GM21423 (cell line): ENCODE measurements around the gene WDHD1.
A peak's percentile ranks its signal among the peaks of the same experiment; 100 is the strongest.
"Not testable (repeated sequence)": the region's sequence is repeated elsewhere in the genome, so short reads cannot be mapped to it uniquely, and the experiment has no call there.

ENCODE experiments used
- ATAC-seq: cut with Tn5 transposase; IDR thresholded peaks from one replicate; pipeline ENCODE4 v1.9.1; 2021; ENCODE audit warnings: mild to moderate bottlenecking, moderate library complexity; ENCODE audit not compliant: unreplicated experiment

The WDHD1 gene, protein sequence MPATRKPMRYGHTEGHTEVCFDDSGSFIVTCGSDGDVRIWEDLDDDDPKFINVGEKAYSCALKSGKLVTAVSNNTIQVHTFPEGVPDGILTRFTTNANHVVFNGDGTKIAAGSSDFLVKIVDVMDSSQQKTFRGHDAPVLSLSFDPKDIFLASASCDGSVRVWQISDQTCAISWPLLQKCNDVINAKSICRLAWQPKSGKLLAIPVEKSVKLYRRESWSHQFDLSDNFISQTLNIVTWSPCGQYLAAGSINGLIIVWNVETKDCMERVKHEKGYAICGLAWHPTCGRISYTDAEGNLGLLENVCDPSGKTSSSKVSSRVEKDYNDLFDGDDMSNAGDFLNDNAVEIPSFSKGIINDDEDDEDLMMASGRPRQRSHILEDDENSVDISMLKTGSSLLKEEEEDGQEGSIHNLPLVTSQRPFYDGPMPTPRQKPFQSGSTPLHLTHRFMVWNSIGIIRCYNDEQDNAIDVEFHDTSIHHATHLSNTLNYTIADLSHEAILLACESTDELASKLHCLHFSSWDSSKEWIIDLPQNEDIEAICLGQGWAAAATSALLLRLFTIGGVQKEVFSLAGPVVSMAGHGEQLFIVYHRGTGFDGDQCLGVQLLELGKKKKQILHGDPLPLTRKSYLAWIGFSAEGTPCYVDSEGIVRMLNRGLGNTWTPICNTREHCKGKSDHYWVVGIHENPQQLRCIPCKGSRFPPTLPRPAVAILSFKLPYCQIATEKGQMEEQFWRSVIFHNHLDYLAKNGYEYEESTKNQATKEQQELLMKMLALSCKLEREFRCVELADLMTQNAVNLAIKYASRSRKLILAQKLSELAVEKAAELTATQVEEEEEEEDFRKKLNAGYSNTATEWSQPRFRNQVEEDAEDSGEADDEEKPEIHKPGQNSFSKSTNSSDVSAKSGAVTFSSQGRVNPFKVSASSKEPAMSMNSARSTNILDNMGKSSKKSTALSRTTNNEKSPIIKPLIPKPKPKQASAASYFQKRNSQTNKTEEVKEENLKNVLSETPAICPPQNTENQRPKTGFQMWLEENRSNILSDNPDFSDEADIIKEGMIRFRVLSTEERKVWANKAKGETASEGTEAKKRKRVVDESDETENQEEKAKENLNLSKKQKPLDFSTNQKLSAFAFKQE

DNA sequence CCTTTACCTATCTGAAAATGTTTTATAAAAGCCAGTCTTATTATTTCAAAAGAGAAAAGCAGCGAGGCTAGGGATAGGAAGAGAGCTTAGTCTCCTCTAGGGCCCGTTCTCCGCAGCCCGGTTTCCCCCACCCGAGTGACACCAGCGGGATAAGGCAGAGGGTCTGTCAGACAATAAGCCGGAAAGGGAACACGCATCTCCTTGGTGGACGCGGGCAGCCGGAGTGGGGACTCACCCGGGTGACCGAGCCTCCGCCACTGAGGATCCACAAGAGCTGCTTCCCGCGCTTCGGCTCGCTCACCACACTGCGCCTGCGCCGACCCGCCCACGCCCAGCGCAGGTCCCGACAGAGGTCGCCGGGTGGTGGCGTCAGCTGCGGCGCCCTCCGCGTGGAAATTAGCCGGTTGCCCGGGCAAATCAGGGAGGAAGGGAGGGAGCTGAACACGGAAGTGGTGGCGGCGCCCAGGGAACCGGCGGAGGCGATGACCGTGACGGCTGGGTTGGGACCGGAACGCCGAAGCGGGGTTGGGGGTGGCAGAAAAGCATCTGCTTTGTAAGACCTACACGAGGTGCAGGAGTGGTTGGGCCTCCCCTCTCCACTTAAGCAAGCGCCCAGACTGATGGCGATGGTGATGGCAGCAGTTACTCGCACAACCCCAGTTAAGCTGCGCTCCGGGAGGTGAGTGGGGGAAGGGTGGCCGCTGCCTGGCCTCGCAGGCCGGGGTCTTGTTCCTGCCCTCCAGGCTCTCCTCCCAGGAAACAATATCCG is at the start of gene WDHD1, which contains the start of gene SOCS4:
TSS of gene WDHD1 (minus strand) at position 307 of the 769 bp plus-strand sequence. CDS start 312 bp downstream, outside the sequence.
TSS of gene SOCS4 (plus strand) at position 444 of the 769 bp plus-strand sequence. CDS start 15,806 bp downstream, outside the sequence.
- ATAC-seq, result peak; percentile 91

DNA sequence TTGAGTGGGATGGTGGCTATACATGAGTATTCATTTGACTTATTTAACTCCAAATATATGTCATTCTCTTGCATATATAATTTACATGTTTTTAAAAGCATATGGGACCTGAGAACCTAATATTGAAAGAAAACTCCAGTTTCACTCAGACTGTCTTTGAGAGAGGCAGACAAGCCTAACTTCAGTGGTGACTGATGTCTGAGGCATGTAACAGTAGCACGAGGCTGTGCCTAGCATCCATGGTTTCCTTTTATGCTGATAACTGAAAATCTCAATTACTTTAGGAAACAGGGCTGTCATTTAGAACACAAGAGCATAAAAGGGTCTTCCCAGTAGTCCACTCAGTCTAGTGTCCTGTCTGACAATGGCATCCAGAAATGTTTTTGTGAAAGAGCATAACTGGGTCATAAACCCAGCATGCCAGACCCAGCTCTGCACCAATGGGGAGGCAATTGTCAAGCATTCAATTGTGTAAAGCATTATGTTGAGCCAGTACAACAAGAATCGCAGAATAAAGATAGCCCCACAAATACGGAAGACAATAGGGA is 48.8 kb upstream of the WDHD1 start:
- ATAC-seq, result no peak

DNA sequence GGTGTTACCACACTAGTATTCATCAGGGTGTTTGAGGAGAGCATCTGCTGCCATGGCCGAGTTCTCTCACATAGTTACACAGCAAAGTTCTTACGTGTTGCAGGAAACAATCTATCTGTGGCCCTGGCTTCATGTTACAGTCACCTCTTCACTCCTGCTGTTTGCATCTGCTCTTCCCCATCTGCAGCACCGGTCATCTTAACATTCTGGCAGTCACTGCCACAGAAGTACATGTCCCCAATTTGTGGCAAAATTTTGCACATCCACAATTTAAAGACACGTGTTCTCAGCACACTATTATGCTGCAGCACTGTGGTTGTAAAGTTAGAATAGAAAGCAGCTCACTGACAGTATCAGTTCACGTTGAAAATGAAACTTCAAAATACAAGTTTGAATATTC is 47.8 kb upstream of the WDHD1 start:
- peak; percentile 41 for ATAC-seq

DNA sequence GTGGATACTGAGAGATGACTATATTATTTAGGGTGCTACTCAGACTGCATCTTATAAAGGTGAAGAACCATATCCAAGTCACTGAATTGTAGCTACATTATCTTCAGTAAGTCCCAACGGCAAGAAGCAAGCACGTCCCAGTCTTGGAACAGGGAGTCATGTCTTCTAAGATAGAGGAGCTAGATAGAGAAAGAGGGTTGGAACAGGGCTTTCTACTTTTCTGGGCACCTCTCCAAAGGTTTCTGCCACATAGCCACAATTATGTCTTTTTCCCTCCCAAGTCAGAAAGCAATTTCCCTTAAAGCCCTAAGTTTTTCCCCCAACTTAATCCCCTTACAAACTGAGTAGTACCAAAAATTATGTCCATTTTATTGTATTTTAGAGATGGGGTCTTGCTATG is 47.0 kb upstream of the WDHD1 start:
- ATAC-seq, result no peak

DNA sequence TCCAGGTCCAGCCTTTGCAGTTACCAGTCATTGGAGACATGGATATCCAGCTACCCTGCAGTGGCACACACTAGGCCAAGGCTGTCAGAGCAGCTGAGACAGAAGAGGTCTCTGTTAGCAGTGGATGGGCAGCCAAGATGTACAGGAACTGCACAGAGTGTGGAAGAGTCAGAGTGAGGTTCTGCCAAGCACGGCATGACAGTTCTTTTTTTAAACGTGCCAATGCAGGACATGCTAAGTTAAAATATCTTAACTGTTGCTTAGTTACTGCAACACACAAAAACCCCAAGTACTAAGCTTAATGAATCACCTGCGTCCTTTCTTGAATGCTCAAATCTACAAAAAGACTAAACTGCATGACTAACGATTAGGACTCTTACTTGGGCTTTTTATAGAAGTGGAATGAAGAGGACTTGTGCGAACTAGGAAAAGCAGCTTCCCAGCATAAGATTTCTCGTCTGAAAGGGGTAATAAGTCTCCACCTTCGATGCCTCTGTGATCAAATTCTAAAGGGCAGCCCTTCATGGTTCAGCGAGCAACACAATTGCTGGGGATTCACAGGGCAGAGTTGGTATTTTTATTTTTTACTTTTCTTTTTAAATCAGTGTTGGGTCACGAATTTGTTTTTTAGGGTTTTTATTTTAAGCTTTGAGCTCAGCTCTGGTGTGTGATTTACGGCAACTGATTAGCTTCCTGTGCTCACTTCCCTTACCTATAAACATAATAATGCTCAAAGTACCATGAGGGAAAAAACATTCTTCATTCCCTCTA is 45.2 kb upstream of the WDHD1 start:
- ATAC-seq, result peak; percentile 51

DNA sequence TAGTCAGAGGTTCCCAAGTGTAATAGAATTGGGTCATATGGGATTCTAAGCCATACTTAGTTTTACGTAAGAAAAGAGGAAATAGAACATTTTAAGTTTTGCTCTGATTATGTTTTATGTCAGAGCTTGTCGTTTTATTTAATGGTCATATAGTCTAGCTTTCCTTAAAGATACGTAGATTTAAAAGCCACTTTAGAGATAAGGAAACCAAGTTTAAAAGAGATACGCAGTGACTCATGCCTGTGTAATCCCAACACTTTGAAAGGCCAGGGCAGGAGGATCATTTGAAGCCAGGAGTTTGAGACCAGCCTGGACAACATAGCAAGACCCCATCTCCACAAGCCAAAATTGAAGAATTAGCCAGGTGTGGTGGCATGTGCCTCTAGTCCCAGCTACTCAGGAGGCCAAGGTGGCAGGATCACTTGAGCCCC is 44.1 kb upstream of the WDHD1 start:
- ATAC-seq, result no peak

DNA sequence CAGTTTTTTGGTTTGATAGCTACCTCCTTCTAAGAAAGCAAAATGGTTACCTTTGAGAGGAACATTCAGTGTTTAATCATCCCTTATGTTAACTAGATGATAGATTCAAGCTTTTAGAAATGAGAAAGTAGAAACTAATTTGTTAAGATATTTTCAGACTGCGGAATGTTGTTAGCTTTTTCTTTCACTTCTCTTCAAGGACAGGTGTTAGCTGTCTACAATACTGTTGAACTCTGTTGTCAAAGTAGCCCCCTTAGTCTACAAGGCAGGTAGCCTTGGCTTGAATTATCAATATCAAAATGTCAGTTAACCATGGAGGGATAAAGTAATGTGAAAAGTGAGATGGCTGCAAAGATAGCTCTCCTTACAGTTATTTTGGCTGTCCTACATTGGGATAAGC is 39.3 kb upstream of the WDHD1 start:
- ATAC-seq, result no peak

DNA sequence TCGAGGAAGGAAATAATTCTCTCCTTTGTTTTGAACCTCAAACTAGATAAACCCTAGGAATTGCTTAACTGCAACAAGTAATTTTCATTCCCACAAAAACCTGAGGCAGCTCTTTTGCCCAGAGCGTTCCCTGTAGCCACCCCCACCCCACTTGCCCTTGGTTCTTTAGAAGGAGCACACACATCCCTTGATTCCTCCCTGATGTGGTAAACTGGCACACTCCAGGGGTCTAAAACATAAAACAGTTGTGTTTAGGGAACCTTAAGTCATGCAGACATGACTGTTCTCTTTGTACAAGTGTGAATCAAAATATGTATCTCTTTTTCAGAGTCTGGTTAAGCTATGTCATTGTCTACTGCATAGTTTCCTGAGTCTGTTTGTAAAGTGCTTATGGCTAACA is 38.5 kb upstream of the WDHD1 start:
- ATAC-seq, result no peak

DNA sequence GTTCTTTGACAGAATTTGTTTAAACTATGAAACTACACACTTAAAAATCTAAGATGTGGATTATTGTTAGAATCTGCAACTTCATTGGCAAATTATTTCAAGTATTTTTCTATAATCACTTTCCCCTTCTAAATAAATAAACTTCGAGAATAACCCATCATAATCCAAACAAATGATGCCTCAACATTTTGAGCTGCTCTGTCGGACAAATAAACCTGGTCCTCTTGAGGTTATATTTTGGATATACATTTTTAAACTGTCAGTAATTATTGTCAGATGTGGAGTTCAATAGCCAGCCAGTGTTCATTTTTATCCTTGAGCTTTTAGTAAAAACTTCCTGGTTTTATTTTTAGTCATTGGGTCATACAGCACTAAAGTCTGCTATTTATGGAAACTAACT is 38.0 kb upstream of the WDHD1 start:
- ATAC-seq, result not testable (repeated sequence)

DNA sequence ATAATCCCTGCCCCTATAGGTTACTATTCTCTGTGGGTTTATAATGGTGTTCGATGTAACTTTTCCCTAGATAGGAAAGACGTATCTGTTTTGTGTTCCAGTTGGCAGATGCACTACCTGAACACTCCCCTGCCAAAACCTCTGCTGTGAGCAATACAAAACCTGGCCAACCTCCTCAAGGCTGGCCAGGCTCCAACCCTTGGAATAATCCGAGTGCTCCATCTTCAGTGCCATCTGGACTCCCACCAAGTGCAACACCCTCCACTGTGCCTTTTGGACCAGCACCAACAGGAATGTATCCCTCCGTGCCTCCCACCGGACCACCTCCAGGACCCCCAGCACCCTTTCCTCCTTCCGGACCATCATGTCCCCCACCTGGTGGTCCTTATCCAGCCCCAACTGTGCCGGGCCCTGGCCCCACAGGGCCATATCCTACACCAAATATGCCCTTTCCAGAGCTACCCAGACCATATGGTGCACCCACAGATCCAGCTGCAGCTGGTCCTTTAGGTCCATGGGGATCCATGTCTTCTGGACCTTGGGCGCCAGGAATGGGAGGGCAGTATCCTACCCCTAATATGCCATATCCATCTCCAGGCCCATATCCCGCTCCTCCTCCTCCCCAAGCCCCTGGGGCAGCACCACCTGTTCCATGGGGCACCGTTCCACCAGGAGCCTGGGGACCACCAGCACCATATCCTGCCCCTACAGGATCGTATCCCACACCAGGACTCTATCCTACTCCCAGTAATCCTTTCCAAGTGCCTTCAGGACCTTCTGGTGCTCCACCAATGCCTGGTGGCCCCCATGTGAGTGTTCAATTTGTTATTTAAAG is 35.8 kb upstream of the WDHD1 start:
- no peak for ATAC-seq

DNA sequence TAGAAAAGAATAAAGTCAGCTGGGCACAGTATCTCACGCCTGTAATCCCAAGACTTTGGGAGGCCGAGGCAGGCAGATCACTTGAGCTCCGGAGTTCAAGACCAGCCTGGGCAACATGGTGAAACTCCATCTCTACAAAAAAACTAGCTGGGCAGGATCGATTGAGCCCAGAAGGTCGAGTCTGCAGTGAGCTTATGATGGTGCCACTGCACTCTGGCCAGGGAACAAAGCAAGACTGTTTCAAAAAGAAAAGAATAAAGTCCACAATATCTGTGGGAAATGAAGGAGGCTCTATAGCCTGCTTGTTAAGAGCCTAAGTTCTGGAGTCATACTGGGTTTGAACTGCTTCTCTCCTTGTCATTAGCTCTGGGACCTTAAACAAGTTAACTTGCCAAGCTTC is 32.4 kb upstream of the WDHD1 start:
- ATAC-seq, result no peak

DNA sequence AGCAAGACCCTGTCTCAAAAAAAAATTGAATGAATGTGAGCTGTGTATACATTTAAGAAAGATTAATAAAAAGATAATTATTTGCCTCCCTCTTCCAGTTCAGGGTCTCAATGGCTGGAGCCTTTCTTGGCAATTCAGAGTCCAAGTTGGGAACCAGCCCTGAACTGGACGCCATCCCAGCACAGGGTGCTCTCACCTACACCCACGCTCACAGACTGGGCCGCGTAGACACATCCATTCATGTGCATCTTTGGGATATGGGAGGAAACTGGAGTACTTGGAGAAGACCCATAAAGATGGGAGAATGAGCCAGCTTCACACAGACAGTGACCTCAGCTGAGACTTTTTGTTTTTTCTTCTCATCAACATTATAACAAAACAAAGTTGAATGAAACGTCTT is 31.0 kb upstream of the WDHD1 start:
- ATAC-seq, result no peak

DNA sequence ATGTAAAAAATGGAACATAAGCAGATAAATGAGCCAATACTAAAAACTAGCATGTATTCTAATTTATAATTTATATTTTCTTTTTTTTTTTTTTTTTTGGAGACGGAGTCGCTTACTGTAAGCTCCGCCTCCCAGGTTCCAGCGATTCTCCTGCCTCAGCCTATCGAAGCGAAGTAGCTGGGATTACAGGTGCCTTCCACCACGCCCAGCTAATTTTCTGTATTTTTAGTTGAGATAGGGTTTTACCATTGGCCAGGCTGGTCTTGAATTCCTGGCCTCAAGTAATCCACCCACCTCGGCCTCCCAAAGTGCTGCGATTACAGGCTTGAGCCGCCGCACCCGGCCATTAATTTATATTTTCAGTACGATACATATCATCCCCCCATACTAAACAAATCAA is 27.2 kb upstream of the WDHD1 start:
- ATAC-seq, result no peak

DNA sequence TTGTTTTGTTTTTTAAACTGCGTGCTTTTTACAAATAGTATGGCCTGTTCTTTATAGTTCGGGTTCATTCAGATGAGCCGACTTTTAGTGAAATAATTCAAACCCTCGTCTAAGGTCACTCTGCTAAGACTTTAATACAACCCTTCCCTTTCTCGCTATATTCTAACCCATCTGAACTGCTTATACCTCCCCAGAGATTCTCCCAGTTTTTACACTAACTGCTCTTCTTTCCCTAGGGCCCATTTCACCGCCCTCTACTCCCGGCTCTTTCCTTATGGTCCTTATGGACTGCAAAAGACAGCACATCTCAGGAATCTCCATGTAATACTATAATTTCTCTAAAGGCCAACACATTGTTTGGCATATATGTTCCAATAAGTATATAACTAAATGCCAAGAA is 26.6 kb upstream of the WDHD1 start:
- no peak for ATAC-seq

DNA sequence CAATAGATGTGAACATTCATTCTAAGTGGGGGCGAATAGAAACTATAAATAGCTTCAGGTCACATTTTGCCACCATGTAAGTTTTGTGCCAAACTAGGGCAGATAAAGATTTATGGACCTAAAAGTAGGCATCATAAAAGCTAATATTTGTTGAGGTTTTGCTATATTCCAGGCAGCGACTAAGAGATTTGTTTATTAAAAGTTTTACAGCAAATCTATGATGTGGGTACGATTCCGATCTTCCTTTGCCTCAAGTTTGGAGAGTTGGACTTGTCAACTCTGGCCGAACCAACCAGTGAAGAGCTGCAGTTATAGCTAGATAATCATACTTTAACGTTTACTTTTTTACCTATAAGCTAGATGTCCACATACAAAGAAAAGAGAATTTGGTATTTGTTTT is 26.1 kb upstream of the WDHD1 start:
- ATAC-seq, result no peak

DNA sequence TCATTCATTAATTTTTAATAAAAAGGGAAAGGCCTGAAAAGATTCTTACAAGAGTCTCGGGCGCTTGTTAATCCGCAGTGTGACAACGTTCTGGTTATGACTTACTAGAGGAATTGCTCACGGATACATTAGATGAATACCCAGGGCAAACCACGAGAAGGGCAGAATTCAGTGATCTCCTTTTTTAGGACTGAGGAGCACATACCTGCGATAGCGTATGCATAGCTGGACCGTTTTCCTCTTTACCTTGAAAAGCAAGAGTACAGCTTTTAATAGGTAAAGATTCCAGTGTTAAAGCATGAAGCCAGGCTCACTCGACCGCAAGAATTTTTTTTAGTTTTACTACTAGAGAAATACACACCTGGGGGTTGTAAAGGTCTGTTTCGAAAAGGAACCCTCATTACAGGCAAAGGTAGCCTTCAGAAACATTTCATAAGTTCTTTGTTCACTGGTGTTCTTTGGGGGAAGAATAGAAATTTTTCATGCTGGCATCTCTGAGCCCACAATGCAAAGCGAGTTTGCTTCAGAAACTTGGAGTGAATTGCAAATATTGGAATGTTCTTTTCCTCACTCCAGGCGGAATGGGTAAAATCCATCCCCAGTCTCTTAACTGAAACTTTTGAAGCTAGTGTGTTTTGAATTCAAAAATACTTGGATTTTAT is 25.5 kb upstream of the WDHD1 start:
- ATAC-seq, result no peak

DNA sequence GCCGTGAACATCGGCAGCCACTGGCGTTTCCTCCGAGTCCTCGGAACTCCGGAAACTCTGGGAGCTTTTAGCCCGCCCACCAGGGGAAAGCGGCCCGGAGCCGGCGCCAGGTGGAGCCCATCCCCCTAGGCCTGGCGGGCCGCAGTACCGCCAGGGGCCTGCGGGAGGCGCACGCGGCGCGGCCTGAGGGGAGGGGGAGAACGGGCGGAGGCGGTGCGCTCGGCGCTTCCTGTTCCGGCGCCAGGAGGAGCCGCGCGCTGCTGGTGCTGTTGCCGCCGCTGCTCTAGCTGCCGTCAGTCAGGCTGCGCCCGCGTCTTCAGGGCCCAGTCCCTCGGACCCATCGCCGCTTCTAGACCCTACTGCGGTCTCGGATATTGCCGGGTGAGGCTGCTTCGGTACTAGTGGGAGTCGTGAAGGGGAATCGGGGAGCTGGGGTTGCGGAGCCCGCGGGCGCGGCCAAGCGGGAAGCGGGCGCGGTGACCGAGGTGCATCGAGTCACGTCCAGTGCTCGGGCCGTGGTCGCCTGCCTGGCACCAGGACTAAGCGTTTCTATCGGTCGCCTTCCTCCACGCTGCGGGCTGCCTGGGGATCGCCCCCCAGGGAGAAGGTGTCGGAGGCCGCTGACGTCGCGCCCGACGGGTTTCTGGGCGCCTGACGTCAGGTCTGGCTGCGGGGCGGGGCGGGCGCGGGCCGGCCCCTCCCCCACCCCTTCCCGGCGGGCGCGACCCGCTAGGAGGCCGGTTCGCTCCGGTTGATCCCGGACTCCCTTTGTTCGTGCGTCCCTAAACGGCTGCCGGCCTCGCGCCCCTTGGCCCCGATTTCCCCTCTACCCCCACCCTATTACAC is 24.7 kb upstream of the WDHD1 start, which contains the start of gene MAPK1IP1L:
TSS of gene MAPK1IP1L (plus strand) at position 225 of the 846 bp plus-strand sequence. CDS start 10,037 bp downstream, outside the sequence.
- peak; percentile 85 for ATAC-seq
